NCI-H510A treated with DMSO at 0.1 percent for 48 hours (cell line): ENCODE data around the gene MAN1B1.
"Not testable (repeated sequence)": the region's sequence is repeated elsewhere in the genome, so short reads cannot be mapped to it uniquely, and the experiment has no call there.

ENCODE experiments used
- DNase-seq: peaks from one replicate; lab custom pipeline; 2025; lab: John Stamatoyannopoulos, UW

The MAN1B1 gene

DNA sequence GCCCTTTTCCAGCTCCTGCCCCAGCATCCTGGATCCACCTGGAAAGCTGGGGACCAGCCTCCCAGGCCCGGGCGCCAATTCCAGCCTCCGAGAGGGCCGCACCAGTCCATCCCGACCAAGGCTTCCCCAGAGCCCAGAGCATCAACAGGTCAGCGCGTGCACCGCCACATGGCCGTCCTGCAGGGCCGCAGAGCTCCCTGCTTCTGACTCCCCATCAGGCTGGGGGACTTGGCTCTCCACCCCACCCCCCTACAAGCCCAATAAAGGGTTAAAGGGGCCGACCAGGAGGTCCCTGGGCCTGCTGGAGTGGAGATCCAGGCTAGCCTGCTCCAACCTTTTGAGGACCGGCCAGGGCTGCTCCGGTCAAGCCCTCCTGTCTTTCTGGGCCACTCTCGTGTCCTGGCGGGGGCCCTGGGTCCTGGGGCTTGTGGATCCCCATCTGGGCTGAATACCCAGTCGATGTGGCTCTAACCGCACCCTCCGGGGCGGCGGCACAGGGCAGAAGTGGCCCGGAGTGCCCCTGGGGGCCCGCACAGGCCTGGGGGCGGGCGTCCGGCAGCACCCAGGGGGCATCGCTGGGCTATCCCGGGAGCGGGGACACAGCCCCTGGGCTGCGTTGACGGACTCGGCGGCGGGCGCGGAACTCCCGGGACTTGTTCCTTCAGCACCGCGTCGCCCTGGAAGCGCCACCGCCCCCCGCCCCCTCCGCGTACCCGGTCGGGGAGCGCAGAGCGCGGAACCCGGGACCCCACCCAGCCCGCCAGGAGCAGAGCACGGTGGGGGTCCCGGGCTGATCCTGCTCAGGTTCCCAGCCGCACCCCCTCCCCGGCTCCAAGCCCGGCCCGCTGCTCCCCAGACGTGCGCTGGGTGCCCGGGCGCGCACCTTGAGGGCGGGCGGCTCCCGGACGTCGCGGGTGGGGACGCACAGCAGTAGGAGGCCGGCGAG, 33.5 kb upstream of the MAN1B1 start:
- DNase-seq, result no peak

DNA sequence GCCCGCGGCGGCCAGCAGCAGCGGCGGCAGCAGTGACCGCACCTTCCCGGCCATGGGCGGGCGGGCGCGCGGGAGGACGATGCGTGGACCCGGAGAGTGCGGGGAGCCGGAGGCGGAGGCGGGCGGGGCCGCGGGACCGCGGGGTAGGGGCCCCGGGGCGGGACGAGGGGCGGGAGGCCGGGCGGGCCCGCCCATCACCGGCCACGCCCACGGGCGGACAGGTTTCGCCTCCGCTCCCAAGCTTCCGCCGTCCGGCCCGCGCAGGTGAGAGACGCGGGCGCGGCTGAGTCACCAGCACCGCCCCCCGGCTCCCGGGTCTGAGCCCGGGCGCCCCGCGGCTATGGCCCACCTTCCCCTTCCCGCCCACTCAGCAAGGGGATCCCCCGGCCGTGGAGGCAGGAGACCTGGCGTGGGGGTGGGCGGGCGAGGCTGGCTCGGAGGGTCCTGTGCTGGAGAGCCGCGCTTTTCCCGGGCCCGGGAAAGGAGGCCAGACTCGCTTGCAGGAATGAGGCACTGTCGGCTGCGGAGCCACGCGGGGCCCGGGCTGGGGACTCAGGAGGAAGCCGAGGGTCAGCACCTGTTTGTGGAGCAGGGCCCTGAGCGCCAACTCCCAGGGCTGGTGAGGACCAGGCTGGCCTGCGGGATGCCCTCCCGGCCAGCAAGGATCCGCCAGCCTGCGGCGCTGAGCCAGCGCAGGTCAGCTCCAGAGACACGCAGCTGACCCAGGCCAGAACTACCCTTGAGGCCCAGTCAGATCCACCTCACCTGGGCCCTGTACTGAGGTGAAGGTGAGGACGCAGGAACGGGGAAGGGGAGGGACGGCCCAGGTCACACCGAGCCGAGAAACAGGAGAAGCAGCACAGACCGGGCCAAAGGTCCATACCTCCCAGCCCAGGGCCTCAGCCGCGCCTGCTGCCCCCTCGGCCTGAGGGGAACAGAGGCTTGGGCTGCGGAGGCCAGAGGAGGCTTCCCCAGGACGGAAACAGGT, 32.5 kb upstream of the MAN1B1 start, which contains the start of gene ENTPD2:
ENTPD2 (minus strand) TSS at position 118 of the 988 bp plus-strand sequence; CDS start at position 54, 64 bp downstream.
- peak; percentile 42 for DNase-seq

DNA sequence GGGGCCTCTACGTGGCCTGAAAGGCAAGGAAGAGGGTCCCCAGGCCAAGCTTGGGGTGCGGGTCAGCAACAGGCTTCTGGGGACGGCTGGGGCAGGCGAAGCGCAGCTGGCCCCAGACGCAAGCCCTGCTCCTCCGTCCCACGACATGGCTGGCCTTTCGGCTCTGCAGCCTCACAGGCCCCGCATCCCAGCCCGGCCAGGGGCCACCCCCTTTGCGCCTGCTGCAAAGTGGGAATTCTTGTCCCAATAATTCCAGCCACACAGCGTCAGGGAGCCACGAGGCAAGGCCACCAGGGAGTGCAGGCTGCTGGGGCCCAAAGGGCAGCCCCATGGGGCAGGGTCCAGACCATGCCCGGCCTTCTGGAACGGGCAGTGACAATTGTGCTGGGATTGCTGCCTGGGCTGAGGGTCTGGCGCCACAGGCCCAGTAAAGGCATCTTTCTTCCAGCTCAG, 31.8 kb upstream of the MAN1B1 start:
- no peak for DNase-seq

DNA sequence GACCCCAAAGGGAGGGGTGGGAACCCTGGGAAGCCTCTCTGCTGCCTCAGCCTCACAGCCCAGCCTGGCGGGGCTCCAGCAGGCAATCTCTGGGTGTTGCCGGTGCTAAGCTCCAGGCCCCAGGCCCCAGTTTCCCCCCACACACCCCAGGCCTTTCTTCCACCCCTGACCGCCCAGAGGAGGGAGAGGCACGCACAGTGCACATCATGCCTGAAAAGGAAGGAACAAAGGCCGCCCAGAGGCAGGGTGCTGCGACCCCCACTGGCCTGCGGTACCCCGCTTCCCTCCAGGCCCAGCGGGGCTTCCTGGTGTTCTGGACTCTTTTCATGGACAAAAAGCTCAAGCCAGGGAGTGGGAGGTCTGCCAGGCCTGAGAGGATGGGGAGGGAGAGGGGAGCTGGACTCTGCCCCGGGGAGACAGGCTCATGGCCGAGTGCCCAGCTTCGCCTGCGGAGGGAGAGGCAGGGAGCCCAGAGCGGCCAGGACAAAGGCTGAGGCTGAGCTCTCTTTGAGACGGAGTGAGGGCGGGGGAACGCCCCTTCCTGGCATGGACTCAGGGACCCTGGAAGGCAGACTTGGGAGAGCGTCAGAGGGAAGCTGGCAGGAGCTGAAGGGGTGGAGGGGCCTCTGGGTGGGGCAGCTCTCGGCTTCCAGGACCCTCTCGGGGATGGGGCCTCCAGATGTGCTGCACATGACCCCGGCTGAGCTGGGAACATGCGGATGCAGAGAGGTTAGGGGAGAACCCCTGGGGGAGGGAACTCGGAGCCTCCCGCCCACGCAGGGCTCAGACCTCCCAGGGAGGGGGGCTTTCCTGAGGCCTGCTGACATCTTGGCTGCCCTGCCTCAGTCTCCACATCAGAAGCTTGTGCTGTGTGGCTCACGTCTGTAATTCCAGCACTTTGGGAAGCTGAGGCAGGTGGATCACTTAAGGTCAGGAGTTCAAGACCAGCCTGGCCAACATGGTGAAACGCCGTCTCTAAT, 31.1 kb upstream of the MAN1B1 start:
- DNase-seq, result no peak

DNA sequence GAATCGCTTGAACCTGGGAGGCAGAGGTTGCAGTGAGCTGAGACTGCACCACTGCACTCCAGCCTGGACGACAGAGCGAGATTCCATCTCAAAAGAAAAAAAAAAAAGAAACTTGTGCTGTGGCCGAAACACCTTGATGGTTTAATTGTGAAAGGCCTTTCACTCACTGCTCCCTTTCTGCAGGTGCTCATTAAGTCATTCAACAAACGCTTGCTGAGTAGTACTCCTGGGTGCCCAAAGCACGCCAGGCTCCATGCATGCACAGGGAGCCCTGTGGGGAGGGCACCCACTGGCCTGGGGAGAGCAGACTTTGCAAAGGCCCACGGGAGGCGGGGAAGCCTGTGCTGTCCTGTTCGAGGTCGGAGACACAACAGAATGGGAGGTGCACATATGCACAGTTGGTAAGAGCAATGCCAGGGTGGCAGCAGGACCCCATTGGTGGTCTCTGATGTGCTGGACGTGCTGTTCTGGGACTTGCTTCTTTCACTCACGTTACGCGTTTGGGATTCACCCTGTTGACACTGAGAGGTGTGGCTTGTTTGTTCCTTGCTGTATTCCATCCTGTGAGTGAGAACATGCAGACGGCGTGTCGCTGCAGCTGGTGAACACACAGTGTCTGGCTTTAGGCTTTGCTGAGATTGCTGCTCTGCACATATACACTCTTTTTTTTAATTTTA, 29.9 kb upstream of the MAN1B1 start:
- peak; percentile 11 for DNase-seq

DNA sequence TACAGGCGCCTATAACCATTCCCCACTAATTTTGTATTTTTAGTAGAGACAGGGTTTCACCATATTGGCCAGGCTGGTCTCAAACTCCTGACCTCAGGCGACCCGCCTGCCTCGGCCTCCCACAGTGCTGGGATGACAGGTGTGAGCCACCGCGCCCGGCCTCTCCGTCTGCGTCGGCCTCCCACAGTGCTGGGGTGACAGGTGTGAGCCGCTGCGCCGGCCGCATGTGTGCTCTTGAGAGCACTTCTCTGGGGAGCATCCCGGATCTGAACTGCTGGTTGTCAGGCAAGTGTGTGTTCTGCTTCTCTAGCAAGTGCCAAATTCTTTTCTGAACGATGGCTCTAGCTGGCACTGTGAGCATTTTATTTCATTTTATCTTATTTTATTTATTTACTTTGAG, 29.2 kb upstream of the MAN1B1 start:
- peak; percentile 83 for DNase-seq

DNA sequence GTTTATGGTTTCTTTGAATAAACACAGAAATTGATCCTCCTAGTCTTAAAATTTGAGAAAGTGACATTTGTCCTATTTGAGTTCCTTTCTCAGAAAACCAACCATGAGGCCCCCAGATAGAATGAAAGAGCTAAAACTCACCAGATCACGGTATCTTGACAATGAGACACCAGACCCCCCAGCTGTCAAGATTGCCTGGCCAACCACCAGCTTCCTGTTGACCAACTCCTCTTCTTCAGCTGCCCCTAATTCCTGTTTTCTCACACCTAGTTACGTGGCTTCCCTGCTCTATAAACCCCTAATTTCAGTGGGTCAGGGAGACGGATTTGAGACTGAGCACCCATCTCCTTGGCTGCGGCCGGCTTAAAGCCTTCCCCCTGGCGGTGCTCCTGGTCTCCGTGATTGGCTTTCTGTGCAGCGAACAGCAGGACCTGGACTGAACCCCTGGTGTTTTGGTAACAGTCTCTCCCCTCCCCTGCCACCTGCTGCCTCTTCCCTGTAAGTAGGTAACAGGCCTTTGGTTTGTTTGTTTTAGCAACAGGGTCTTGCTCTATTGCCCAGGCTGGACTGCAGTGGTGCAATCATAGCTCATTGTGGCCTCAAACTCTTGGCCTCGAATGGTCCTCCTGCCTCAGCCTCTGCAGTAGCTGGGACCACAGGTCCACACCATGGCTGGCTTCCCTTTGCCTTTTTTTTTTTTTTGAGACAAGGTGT, 28.1 kb upstream of the MAN1B1 start:
- peak; percentile 50 for DNase-seq

DNA sequence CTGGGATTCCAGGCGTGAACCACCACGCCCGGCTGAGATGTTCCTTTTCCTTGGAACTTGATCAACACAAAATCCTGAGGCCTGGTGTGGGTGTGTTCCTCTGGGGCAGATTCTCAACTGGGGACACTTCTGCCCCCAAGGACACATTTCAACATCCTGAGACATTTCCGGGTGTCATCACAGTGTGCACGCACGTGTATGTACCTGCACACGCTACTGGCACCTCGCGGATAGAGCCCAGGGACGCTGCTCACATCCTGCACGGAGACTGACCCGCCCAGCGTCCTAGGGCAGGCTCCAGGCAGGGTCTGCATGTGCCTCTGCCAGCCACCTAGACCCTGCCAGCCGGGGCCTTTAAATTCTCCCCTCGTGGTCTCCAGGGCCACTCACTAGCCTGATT, 24.4 kb upstream of the MAN1B1 start:
- DNase-seq, result no peak

DNA sequence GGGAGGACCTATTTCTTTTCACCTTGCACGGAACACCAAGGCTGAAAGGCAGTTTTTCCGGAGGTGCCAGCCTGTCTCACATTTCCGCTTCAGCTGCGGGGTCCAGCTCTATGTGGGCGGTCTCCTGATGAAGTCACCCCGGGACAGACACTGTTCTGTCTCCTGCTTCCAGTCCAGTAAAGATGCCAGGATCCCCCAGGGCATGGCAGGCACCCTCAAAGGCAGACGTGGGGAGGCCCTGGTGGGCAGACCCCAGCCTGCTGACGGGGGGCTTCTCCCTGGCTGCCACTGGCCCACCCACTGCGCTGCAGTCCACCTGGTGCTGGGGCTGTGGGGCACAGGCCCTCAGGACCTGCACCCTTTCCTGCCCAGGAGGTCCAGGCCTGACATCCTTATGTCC, 24.0 kb upstream of the MAN1B1 start:
- not testable (repeated sequence) for DNase-seq

DNA sequence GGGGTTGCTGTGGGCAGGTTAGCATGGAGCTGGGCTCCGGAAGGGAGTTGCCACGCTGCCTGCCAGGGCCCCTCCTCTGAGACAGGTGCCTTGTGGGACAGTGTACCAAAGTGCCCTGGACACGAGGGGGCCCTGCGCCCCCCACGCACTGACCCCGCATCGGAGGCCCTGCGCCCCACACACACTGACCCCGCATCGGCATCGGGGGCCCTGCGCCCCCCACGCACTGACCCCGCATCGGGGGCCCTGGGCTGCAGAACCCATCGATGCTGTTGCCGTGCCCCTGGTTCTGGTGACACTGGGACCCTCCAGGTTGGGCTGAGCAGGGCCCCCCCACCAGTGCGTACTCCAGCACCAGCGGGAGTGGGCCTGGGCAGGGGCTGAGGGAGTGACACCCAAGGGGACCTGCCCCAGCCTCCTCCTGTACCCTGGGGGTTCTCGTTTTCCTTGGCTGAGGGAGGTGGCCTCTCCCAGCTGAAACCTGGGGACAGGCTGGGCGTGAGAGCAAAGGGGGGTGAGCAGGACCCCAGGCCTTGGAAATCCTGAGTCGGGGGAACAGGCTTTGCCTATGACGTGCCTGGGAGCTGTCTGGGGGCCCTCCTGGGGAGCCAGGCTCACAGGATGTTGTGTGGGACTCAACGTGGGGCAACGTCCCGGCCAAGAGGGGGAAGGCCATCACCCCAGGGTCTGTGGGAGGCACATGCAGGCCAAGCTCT, 23.3 kb upstream of the MAN1B1 start:
- DNase-seq, result no peak

DNA sequence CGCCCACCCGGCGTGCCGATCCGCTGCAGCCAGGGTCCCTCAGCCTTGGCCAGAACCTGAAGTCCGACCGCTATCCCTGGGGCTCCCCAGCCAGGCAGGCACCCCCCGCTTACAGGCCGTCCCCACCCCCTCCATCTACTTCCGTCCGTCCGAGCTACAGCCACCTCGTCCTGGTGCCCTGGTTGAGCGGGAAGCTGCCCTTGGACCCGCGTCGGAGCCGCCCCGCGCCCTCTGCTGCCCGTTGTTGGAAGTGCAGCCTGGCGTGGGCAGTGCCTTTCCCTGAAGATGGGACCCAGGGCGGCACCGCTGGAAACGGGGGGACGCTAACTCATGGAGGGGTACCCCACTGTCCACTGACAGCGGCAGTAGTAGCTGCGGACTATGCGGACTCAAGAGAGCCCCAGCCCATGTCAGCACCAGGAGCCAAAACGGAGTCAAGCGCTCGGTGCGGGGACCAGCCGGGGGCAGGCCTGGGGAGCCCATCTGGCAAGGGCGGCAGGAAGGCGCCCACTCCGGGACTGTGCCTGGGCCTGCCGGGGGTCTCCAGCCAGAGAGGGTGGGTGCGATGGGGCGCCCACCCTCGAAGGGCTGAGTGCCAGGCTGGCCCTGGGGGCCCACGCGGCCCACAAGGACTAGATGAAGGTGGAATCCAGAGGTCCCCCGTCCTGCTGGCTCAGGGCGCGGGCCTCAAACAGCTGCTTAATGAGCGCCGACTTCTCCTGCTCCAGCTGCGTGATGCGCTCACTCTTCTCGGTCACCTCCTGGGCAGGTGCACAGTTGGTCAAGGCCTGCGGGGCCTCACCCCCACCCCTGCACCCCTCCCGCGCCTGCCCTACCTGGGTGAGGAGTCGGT, 22.5 kb upstream of the MAN1B1 start:
- DNase-seq, result peak; percentile 27

DNA sequence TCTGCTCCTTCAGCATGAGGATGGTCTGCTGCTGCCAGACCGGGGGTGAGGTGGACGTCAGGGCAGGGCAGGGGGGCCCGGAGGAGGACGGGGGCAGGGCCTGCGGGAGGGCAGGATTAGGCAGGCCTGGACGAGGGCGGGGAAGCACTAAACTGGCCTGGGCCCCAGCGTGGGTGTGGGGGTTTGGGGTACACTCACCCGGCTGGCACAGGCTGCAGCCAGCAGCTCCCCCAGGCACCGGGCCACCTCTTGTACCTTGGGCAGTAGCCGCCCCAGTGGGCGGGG, 22.0 kb upstream of the MAN1B1 start:
- no peak for DNase-seq

DNA sequence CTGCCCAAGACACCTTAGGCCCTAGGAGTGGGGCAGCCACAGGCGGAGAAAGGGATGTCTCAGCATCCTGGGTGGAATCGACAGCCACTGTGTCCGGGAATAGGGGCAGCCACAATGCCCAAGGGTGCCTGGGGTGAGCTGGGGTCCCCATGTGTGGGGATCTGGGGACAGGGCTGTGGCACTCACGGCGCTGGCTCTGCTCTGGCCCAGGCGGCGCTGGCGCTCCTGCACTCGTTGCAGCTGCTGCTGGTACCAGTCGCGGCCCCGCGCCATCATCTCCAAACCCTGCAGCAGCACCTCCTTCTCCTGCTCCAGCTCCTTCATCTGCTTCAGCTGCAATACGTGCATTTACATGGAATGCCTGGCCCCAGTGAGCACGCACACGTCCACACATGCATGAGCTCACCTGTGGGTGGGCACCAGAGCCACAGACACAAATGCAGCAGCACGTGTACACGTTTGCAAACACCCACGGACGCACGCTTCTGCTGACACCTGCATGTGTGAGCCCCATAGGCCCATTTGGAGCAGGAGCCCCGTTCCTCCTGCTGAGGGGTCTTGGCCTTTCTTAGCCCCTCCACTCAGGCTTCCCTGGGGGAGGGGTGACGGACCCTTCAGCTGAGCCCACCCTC, 21.3 kb upstream of the MAN1B1 start:
- no peak for DNase-seq

DNA sequence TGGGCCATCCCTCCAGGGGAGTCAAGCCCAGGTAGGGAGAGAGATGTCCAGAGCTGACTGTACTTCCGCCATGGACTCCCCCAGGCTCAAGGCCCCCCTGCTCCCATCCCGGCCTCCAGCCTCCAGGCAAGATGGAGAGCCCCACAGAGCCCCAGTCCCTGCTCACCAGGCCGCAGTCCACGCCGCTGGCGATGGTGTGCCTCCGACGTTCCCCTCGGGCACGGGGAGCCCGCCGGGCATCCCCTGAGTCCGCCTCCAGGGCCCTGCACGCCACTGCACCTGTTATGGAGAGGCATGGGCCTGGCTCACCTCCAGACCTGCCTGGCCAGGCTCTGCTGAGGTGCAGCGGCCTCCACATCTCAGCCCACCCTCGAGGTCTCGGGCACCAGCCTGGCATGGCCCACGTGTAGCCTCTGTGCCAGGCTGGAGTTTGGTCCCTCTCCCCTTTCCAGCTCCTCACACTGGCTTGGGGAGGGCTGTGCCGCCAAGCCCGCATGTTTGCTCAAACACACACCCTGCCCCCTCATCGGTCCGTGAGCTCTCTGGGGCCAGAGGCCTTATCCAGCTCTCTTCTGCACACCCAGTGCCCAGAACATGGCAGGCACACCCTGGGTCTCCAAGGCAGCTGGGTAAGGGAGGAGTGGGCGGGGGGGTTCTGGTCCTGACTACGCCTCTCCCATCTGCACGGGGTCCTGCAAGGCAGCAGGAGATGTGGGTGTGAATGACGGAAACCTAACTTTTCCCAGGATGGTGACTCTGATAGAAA, 20.5 kb upstream of the MAN1B1 start:
- no peak for DNase-seq

DNA sequence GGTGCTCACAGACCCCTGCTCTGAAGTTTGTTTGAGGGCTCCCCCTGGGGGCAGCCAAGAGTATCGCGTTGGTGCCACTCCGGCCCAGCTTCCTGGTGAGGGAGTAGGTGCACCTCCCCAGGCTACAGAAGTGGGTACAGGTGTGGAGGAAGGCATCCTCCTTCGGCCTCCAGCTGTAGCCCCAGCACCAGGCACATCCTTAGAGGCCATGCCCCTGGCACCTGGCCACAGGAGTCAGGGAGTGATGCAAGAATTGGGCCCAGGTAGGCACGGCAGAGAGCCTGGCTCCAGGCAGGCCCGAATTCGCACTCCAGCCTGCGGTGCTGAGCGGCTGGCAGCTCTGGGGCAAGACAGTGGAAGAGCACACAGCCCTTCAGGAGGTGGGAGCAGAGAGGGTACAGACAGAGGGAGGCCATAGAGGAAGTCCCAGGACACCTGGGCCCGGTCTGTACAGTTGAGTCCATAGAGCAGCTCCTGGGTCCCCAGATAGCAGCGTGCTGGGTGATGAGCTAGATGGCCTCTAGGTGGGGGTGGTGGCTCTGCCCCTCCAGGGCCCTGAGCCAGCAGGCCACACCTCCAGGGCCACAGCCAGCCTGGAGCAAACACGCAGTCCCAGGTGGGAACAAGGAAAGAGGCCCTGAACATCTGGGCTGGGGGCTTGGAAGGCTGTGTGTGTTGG, 18.8 kb upstream of the MAN1B1 start:
- peak; percentile 86 for DNase-seq
